HG03064 (cell line): ENCODE data around the gene TLR5.

ENCODE experiments used
- ATAC-seq: cut with Tn5 transposase; IDR thresholded peaks from one replicate; pipeline ENCODE4 v1.9.1; 2021; ENCODE audit warnings: low read depth; ENCODE audit not compliant: unreplicated experiment

TLR5 gene

GRCh38 chr1:223150443-223150842 lies 7.4 kb upstream of the TLR5 start:
- ATAC-seq, result no peak

DNA sequence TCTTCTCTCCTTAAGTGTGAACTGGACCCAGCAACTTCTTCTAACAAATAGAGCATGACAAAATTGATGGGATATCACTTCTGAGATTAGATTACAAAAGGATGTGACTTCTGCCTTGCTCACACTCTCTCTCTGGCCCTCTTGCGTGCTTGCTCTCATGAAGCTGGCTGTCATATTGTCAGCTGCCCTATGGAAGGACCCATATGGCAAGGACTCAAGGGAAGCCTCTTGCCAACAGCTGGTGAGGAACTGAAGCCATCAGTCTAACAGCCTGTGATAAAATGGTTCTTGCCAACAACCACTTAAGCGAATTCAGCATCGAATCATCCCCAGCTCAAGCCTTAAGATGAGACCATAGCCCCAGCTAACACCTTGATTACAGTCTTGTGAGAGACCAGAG lies 4.8 kb upstream of the TLR5 start:
- no peak for ATAC-seq

DNA sequence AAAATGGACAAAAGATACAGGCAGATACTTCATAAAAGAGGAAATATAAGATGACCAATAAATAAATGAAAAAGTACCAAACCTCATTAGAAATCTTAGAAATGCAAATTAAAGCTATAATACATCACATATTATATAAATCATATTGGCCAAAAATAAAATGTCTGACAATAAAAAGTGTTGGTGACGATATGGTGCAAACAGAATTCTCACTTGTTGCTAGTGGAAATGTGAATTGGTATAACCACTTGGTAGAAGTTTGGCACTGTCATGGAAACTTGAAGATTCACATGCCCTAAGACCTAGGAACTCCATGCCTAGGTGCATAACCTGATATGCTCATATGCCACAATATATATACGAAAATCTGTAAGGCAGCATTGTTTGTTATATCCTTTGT lies 4.4 kb upstream of the TLR5 start:
- ATAC-seq, result no peak

GRCh38 chr1:223146745-223147144 lies 3.7 kb upstream of the TLR5 start:
- ATAC-seq, result no peak

- ATAC-seq, result no peak
These were observed 1.9 kb upstream of the TLR5 start for GRCh38 chr1:223144914-223145313.

GRCh38 chr1:223144431-223144830 lies 1.4 kb upstream of the TLR5 start:
- no peak for ATAC-seq

GRCh38 chr1:223143537-223144248 lies 645 bp upstream of the TLR5 start:
- ATAC-seq, result no peak

GRCh38 chr1:223142269-223142668 lies 779 bp downstream of the TLR5 start:
- ATAC-seq, result no peak

- no peak for ATAC-seq
These were observed 2.2 kb downstream of the TLR5 start for GRCh38 chr1:223140611-223141405.

DNA sequence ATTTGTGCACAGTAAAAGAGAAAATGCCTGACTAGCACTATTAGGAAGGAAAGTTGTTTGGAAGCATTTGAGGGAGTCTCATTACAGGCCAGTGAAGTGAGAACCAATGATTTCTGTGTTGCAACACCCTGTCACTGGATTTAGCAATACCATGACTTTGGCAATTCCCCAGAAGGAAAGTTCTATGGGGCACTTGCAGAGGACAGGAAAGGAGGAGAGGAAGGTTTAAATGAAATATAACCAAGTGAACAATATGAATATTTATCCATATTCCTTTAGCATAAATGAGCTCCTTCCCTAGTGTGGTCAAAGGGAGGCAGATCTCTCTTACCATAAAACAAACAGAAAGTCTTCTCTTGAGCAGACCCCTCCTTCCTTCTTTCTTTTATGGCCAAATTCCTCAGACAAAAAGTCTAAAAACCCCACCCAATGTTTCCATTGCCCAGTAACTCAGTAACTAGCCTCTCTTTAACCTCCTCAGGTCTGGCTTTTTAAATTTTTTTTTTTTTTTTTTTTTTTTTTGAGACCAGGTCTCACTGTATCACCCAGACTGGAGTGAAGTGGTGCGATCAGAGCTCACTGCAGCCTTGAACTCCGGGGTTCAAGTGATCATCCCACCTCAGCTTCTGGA lies 5.5 kb downstream of the TLR5 start:
- no peak for ATAC-seq

GRCh38 chr1:223136086-223136485 lies 7.0 kb downstream of the TLR5 start:
- ATAC-seq, result no peak

- ATAC-seq, result no peak
These were observed 7.7 kb downstream of the TLR5 start for GRCh38 chr1:223135176-223135942.

DNA sequence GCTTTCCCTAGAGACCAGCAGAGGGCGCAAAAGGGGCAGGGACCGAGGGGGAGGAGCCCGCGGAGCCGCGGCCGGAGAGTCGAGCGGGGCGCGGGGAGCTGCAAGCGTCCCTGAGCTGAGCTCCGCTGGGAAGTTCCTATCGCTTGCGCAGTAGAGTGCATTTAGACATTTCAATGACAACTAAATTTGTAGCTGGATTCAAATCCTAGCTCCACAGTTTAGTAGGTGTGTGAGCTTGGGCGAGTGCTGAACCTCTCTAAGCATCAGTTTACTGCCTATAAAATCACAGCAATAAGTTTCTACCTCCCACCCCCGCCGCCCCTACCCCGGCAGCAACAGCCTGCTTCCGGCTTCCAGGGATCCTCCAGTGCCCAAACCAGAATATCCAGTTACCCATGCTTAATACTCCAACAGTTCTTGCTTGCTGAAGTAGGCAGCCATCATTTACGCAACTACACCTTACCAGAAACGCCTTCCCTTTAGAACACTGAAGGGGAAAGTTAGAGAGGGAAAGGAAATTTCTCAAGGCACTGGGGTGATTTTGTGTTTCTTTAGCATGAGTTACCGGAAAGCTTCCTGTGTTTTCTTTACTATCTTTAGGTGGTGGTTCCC lies 9.1 kb downstream of the TLR5 start:
- peak; percentile 90 for ATAC-seq

- ATAC-seq, result peak; percentile 9
These were observed 9.7 kb downstream of the TLR5 start for GRCh38 chr1:223133306-223133823.

- ATAC-seq, result peak; percentile 61
These were observed 13.7 kb downstream of the TLR5 start for GRCh38 chr1:223129229-223129901.

GRCh38 chr1:223126741-223127140 lies 16.3 kb downstream of the TLR5 start:
- no peak for ATAC-seq

DNA sequence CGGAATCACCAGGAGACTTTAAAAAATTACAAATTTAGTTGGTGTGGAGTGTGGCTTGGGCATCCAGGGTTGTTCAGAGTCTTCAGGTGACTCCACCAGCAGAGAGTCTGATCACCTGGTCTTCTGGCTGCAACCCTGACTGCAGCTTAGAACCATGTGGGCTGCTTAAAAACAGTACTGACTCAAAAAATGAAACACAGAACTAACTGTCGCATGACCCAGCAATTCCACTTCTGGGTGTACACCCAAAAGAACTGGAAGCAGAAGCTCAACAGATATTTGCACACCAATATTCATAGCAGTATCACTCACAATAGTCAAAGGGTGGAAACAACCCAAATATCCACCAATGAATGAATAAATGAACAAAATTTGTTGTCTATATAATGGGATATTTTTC lies 17.3 kb downstream of the TLR5 start:
- no peak for ATAC-seq

DNA sequence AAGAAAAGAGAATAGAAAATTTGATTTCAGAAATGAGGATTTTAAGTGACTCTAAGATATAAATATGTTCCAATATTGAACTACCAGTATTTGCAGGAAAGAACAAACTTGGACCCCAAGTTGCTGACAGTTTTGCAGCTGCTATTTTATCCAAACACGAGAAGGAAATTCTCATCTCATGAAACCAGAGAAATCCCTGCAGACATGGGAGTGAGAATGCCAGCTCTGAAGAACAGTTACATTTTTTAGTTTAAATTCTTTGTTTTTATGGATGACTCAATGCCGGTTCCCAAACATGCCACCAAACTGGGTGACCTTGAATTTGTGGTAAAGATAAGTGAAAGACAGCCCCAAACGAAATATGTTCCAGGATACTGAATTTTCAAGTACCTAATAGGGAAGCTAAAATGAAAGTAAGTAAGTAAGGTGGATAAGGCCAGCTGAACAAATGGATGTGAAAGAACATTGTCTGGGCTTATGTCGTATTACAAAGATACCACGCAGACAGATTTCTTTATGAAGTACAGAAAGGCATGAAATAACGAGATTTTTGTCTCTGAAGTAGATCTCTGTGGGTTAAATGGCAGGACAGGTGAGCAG lies 19.9 kb downstream of the TLR5 start:
- ATAC-seq, result no peak

GRCh38 chr1:223118418-223118817 lies 24.6 kb downstream of the TLR5 start:
- ATAC-seq, result no peak
